GM12873 (cell line): ENCODE measurements around the gene LRRC36.
A peak's percentile ranks its signal among the peaks of the same experiment; 100 is the strongest.

ENCODE experiments used
- TF ChIP-seq, protein P1 (sequence below): IDR thresholded peaks from 2 replicates; pipeline ENCODE4 v1.5.1; 2012; ENCODE audit warnings: low read depth, mild to moderate bottlenecking, moderate library complexity, low read length, control low read depth; ENCODE audit not compliant: insufficient read depth; ENCODE audit errors: missing control alignments

Gene LRRC36

DNA sequence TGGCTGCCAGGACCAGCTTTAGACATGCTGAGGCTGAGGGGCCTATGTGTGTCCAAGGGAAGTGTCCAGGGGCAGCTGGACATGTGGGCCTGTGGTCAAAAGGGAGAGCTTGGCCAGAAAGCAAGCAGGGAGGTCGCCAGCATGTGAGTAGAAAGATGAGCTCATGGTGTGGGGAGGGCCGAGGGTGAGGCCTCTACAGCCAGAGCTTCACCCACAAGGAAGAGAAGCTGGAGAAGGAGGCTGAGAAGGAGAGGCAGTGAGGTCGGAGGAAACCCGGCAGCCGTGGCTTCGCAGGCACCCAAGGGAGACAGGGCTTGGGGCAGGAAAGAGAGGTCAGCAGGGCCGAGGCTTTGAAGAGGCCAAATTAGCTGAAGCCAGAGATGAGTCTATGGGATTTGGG, 100.3 kb downstream of the LRRC36 start:
- TF ChIP-seq, protein P1, sequence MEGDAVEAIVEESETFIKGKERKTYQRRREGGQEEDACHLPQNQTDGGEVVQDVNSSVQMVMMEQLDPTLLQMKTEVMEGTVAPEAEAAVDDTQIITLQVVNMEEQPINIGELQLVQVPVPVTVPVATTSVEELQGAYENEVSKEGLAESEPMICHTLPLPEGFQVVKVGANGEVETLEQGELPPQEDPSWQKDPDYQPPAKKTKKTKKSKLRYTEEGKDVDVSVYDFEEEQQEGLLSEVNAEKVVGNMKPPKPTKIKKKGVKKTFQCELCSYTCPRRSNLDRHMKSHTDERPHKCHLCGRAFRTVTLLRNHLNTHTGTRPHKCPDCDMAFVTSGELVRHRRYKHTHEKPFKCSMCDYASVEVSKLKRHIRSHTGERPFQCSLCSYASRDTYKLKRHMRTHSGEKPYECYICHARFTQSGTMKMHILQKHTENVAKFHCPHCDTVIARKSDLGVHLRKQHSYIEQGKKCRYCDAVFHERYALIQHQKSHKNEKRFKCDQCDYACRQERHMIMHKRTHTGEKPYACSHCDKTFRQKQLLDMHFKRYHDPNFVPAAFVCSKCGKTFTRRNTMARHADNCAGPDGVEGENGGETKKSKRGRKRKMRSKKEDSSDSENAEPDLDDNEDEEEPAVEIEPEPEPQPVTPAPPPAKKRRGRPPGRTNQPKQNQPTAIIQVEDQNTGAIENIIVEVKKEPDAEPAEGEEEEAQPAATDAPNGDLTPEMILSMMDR: no peak

DNA sequence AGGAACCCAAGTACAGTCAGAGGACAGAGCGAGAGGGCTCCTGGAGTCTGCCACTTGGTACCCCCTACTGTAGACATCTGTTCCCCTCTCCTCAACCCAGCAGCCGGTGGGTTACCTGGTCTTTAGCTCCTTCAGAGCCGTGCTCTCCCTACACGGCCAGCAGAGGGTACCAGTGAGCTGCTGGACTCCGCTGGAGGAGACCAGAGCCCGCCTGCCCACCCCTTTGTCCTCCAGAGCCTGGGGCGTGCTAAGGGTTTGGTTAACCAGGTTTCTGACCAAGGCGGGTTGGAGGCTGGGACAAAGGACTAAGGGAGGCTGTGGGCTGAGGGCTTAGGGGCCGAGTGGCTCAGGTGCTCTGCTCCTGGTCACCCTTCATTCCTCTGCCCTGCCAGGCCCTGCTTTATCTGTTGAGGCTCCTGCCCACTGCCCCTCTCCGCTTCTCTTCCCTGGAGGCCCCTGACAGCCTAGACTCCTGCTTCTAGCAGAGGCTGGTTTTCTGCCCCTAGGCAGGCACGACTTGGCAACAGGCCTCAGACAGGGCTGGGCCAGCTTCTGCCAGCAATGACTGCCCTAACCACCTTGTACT, 101.6 kb downstream of the LRRC36 start:
- TF ChIP-seq, protein P1: peak; percentile 96

DNA sequence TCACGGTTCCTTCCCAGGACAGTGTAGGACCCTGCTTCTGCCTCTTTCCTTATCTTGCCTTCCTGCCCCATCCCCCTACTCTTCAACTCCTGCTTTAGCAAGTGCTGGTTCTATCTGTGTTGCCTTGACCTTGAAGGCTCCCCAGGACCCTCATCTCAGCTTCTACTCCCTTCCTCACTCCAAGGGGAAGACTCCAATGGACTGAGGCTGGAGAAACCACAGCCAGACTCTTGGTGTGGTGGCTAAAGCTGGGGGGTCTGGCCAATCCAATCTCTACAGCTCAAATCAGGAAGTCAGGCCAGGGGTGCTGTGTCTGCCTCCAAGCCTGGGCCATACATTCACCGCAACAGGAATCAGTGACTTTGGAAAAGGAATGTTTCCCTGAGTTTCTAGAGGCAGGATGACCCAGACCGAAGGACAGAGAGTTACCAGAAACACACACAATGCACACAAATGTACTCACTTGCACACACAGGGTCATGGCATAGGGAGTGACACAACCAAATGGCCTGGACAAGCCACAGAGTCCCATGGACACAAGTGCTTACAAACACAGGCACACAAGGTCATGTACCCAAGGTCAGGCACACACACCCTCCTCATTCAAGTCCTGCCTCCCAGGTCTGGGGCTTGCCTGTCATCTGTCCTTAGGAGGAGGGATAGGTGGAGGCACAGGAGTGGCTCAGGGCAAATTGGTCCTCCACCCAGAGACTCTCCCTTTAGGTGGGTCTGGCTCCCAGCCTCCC, 102.6 kb downstream of the LRRC36 start:
- TF ChIP-seq, protein P1: no peak

DNA sequence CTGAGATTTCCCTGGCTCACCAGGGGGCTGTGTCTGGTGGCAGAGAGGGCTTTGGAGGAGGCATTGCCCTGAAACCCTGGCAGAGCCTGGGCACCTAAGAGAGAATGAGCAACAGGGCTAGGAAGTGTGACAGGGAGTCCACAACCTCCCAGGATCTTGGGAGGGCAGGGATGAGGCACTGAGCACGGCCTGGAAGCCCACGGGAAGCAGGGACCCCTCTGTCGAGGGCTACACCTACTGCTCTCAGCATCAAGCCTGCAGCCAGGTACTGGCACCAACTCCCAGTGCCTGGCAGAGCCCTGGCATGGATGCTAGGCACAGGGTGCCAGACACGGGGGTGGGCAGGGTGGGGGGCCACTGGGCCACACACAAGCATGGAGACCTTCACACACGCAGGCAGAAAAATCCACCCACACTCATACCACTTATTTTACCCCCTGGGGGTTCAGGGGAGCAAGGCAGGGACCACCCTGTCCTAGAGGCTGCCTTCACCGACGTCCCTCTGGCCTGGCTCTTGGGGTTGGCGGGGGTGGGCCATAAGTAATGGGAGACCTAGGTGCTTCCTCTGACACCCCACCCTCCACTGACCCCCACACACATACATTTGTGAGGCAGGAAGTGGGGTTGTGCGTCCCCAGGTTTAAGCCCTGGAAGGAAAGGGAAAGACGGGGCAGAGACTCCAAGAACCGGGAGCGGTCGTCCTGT, 103.3 kb downstream of the LRRC36 start:
- TF ChIP-seq, protein P1: no peak

DNA sequence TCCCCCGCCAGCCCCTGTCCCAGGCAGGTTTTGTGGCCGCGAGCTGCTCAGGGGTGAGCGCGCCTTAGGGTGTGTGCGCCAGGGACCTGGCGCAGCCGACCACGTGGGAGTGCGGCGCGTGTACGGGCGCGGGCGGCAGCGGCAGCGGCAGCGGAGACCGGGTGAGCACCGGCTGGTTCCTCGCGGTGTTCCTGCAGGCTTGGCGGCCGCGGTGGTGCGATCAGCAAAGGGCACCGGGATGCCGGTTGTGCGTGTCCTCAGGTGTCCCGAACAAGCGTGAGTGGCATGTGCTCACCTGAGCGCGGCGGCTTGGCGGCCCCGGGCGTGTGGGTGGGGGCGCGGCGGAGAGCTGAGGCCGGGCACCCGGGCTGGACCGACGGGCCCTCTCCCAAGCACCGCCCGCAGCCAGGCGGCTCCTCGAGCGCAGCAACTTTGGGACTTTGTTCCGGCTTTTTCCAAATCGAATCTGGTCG, 103.9 kb downstream of the LRRC36 start:
- TF ChIP-seq, protein P1: no peak

DNA sequence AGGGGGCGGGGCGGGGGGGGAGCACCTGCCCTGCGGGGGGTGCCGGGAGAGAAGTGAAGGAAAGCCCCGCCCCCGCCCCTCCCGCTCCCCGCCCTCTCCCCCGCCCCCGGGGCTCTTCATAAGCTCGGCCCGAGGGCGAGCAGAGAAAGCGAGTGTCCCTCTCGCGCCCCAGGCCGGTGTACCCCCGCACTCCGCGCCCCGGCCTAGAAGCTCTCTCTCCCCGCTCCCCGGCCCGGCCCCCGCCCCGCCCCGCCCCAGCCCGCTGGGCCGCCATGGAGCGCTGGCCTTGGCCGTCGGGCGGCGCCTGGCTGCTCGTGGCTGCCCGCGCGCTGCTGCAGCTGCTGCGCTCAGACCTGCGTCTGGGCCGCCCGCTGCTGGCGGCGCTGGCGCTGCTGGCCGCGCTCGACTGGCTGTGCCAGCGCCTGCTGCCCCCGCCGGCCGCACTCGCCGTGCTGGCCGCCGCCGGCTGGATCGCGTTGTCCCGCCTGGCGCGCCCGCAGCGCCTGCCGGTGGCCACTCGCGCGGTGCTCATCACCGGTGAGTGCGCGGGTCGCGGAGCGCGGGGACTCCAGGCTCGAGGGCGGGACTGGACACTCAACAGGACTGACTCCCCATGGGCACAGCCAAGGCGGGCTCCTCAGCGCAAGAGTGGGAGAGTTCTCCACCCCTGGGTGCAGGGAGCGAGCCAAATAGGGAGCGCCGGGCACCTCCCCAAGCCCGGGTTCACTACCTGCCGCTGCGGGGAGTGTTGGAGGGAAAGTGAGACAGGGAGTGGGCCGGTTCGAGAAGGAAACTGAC, 104.6 kb downstream of the LRRC36 start, which contains the start of gene HSD11B2:
TSS of gene HSD11B2 (plus strand) at position 145 of the 798 bp plus-strand sequence. CDS start at position 273, 128 bp downstream.
- TF ChIP-seq, protein P1: no peak
